ENCODE results near the gene NHLRC1. TPM values are rescaled to one million over a fixed set of nuclear protein-coding genes. Genes with fewer than 3 reads are reported as not detected.
"Not testable (repeated sequence)": the region's sequence is repeated elsewhere in the genome, so short reads cannot be mapped to it uniquely, and the experiment has no call there.

Gene NHLRC1
- 1.8 TPM for total RNA-seq

GRCh38 chr6:18122128-18123093 lies at the start of gene NHLRC1:
Gene NHLRC1, minus strand, starts transcription at chr6:18122677. Its CDS starts 71 bp downstream, at chr6:18122606.
- ATAC-seq, result peak; percentile 99
- DNase-seq (ENCODE audit: low spot score), result peak; percentile 94
- intact Hi-C loops (cut with DNase I), result loop anchor here (10.0 kb wide), 1 partner anchor 128 kb away; no protein-coding TSS in a partner anchor

DNA sequence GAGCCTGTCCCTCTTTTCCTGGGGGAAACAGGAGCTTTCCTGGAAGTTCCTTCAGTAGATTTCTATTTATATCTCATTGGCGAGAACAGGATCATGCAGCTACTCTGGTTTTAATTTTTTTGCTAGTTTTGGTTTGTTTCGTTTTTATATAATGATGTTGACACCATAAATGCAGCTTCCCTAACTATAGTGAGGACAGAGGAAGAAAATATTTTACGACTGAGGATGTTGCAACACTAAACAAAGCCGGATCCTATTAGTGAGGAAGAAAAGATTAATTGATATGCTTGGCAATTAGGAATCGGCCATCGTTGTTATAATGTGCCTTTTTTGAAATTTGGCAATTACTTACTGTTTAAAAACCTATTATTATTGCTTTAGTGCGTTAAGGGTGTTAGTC lies 49.4 kb upstream of the NHLRC1 start:
- ATAC-seq, result no peak
- DNase-seq (ENCODE audit: low spot score), result no peak
- intact Hi-C loops (cut with DNase I), result no loop called here

GRCh38 chr6:18168264-18168663 lies 45.8 kb upstream of the NHLRC1 start:
- no peak for ATAC-seq
- intact Hi-C loops (cut with DNase I), result no loop called here
- DNase-seq (ENCODE audit: low spot score), result no peak

DNA sequence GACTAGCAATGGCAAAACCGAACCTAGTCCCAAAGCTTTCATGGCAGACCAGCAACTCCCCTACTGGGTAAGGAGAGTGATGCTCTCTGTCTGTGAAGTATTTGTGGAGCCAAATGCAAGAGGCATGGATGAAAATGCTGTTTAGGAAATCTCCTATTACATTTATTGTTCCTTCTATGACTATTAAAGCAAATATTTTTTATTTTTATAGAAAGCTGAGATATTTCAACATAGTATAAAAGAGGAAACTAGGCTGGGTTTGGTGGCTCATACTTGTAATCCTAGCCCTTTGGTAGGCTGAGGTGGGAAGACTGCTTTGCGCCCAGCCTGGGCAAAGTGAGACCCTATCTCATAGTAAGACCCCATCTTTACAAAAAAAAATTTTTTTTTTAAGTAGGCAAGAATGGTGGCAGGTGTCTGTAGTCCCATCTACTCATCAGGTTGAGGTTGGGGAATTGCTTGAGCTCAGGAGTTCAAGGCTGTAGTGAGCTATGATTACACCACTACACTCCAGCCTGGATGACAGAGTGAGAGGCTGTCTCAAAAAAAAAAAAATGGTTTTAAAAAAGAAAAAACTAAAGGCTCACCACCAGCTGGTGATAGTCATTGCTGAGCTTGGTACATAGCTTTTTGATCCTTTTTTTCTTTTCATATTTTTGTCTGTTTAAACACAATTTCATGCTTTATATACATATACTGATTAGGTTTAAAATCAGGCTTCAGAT lies 44.0 kb upstream of the NHLRC1 start:
- DNase-seq (ENCODE audit: low spot score) (no peak), ATAC-seq (no peak)

DNA sequence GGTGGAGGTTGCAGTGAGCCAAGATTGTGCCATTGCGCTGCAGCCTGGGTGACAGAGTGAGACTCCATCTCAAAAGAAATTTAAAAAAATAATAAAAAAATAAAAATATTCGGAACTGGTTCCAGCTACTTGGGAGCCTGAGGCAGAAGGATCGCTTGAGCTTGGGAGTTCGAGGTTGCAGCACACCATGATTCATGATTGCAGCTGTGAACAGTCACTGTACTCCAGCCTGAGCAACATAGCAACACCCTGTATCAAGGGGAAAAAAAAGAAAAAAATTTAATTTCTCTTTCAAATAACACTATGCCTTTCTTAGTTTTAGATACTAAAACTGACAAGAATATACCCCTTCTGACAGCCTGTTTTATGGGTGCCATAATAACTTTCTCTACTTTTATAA lies 43.3 kb upstream of the NHLRC1 start:
- intact Hi-C loops (cut with DNase I), result no loop called here
- ATAC-seq (no peak), DNase-seq (ENCODE audit: low spot score) (no peak)

More for the DNA sequence above, 44.0 kb upstream of the NHLRC1 start:
- intact Hi-C loops (cut with DNase I), result no loop called here

- DNase-seq (ENCODE audit: low spot score) (no peak), ATAC-seq (no peak)
- intact Hi-C loops (cut with DNase I), result no loop called here
These were observed 39.9 kb upstream of the NHLRC1 start for GRCh38 chr6:18162401-18162800.

DNA sequence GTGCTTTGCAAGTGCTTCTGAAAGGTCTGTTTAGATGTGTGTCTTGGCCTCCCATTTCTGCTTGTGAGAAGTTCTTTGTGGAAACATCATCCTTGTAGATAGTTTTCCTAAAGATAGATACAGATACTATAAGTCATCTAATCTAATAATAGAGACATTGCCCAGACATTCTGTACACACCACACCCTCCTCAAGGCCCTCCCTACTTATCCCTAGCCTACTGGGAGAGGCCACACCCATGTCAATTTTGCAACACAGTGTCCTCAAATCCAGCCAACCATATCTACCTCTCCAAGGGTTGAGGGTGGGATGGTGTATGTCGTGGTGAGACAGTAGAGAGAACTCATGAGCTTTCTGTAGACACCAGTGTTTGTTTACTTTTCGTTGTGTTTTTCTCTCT lies 39.0 kb upstream of the NHLRC1 start:
- ATAC-seq, result no peak
- intact Hi-C loops (cut with DNase I), result no loop called here
- DNase-seq (ENCODE audit: low spot score), result no peak

- no peak for DNase-seq (ENCODE audit: low spot score)
- ATAC-seq, result no peak
- intact Hi-C loops (cut with DNase I), result no loop called here
These were observed 38.4 kb upstream of the NHLRC1 start for GRCh38 chr6:18160911-18161310.

GRCh38 chr6:18155864-18156421 lies 33.5 kb upstream of the NHLRC1 start:
- intact Hi-C loops (cut with DNase I), result no loop called here
- peak; percentile 11 for ATAC-seq
- DNase-seq (ENCODE audit: low spot score), result peak; percentile 73

GRCh38 chr6:18155150-18155863 lies 32.8 kb upstream of the NHLRC1 start, which contains the start of gene KDM1B:
Gene KDM1B, plus strand, starts transcription at chr6:18155422. Its CDS starts 4,474 bp downstream, at chr6:18159896.
- intact Hi-C loops (cut with DNase I), result no loop called here
- peak; percentile 99 for ATAC-seq
- DNase-seq (ENCODE audit: low spot score), result peak; percentile 99

GRCh38 chr6:18154507-18155149 lies 32.2 kb upstream of the NHLRC1 start, which contains the start of gene TPMT:
Gene TPMT, minus strand, starts transcription at chr6:18155077. Its CDS starts 5,950 bp downstream, at chr6:18149127.
- DNase-seq (ENCODE audit: low spot score) (no peak), ATAC-seq (peak; percentile 12)
- intact Hi-C loops (cut with DNase I), result no loop called here

DNA sequence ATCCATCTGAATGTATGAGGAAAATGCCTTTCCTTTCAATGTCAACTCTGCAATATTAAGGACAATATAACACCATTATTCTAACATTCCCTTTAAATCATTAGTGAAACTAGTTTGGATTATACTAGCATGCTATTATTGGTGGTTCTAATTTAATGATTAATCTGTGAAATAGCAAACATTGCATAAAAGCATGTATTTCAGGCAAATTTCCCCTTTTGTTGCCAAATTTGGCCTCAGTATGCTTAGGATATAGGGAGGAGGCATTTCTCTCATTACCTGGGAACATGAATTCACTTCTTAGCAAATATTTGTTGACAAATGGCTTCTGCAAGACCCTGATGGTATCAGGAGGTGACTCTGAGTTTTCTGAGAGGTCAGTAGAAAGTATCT lies 30.8 kb upstream of the NHLRC1 start:
- ATAC-seq (no peak), DNase-seq (ENCODE audit: low spot score) (no peak)
- intact Hi-C loops (cut with DNase I), result no loop called here

DNA sequence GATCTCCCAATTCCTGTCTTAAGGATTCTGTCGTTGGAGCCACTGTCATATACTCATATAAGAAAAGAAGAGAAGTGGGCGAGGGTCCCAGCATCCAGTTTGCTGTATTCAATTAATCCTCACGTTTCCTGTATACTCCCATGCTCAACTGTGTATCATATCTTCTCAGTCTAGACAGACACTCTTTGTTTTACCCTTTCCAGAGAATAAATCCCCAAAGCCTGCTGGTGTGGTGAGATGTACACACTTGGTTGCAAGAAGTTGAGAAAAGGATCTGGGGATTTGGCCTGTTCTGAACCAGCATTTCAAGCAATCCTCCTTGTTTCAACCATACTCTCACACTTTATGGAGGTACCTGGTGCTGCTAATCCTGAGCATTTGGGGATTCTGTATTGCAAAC lies 29.3 kb upstream of the NHLRC1 start:
- no peak for DNase-seq (ENCODE audit: low spot score)
- no peak for ATAC-seq
- intact Hi-C loops (cut with DNase I), result no loop called here

DNA sequence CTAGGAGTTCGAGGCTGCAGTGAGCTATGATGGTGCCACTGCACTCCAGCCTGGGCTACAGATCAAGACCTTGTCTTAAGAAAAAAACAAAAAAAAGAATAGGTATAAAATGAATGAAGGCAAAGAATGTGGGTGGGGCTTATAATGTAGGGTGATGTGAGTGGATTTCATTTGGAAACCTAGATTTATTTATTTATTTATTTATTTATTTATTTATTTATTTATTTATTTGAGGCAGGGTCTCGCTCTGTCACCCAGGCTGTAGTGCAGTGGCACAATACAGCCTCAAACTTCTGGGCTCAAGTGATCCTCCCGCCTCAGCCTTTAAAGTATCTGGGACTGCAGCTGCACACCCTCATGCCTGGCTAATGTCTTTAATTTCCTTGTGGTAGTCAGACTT lies 28.9 kb upstream of the NHLRC1 start:
- DNase-seq (ENCODE audit: low spot score); ATAC-seq; intact Hi-C loops (cut with DNase I): not testable (repeated sequence)

GRCh38 chr6:18148304-18149025 lies 26.0 kb upstream of the NHLRC1 start:
- intact Hi-C loops (cut with DNase I), result no loop called here
- DNase-seq (ENCODE audit: low spot score) (no peak), ATAC-seq (no peak)

GRCh38 chr6:18147616-18148015 lies 25.1 kb upstream of the NHLRC1 start:
- ATAC-seq (no peak), DNase-seq (ENCODE audit: low spot score) (no peak)
- intact Hi-C loops (cut with DNase I), result no loop called here

GRCh38 chr6:18147160-18147559 lies 24.7 kb upstream of the NHLRC1 start:
- intact Hi-C loops (cut with DNase I), result no loop called here
- no peak for ATAC-seq
- no peak for DNase-seq (ENCODE audit: low spot score)

DNA sequence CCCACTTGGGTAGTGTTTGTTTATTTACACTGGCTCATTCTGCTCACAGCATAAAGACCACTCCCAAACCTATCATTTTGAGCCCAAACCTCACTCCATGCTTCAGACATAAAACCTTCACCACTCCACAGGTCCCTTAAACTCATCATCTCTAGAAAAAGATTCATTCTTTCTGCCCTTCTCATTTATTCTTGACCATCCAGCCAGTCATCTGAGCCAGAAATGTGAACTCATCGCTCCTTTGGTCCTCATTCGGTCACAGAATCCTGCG lies 20.0 kb upstream of the NHLRC1 start:
- DNase-seq (ENCODE audit: low spot score), result no peak
- intact Hi-C loops (cut with DNase I), result no loop called here
- ATAC-seq, result no peak

Data from sciatic nerve (tissue), 2 donors.